Right ventricle myocardium superior (tissue), 1 donor: ENCODE data around the gene ERVK3-1. TPM values are rescaled to one million over a fixed set of nuclear protein-coding genes. Genes with fewer than 3 reads are reported as not detected.
"Not testable (repeated sequence)": the region's sequence is repeated elsewhere in the genome, so short reads cannot be mapped to it uniquely, and the experiment has no call there.

Experiments used
- ATAC-seq: fragments of 200-7000 bp; cut with Tn5 transposase; one replicate; pipeline ENCODE4 v1.9.1; 2020; ENCODE audit warnings: mild to moderate bottlenecking; ENCODE audit not compliant: poor library complexity
- DNase-seq: peaks from one replicate; pipeline ENCODE4 v3.0.0-alpha.2; 2020
- intact Hi-C: fragments of 100-400 bp; cut with DNase I; formaldehyde crosslinking; loops from one replicate; pipeline ENCODE4 v1.11.2; 2022
- long read RNA-seq: library from polyadenylated mRNA; unstranded; transcript quantifications from one replicate; pipeline ENCODE4 v2.0.0, GENCODE V29; 2021
- total RNA-seq: library from RNA; stranded (reverse); fragmentation: NEBNext Ultra II Directional; extraction: Animal tissue kit (Norgen Biotek cat#: 25700); gene quantifications from one replicate; pipeline ENCODE4 v1.2.1, GENCODE V29; 2021
- donor health status: DM: no; HTN: yes; CAD: no; lungs with severe emphysema.

ERVK3-1 gene, protein sequence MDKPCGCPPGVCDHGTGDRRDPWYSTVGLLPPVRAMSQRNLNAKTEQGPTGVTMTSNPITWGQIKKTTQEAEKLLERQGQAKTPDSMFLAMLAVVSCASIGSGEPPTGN
- 20.0 TPM for total RNA-seq
- long read RNA-seq, transcript ERVK3-1-201 (4 exons, 1,469 nt), result major isoform, 17 of 19 reads
- long read RNA-seq, partial matches to known transcripts, result 1 of 19 reads
- long read RNA-seq, other reads (novel, unspliced or antisense), result 0 of 19 reads

DNA sequence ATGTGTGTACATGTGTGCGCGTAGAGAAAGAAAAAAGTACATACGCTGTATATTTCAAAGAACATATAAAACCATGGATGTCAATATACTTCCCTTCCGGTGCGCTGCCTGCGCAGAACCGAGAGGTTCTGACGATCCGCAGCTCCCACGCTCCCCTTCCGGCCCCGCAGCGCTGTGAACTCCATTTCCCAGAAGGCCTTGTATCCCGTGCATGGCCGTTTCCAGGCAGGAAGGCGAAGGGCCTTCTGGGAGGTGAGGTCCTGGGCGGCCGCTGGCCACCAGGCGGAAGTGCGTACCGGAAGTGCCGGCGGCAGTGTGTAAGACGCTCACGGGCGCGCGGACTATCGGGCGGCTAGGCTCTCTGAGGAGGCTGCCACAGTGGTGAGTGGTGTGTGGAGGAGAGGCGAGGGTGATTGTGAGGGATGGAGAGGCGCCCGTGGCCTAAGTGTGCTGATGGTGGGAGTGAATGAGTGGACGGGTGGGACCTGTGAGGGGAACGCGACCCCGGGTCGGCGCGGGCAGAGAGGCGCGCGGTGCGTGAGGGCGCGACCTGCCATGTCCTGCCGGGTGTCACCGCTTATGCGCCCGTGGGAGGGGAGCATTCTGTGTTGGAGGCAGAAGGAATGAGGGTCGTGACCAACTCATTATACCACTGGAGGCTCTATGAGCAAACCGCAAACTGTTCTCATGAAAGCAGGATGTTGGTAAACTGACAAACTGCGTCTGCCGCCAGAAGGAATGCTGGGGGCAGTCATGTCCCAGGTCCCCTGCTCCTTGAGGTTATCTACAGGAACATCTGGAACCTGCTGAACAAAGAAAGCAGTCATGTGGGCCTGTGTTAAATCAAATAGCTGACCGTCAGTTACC is at the start of gene ERVK3-1:
Gene ERVK3-1 (plus strand): TSS at position 313 of the 867 bp plus-strand sequence. CDS start 6,792 bp downstream, outside the sequence.
- intact Hi-C loops, result loop anchor here (5.0 kb wide), 1 partner anchor 123 kb away; the partner anchor contains the start of gene ZNF274
- DNase-seq (peak; percentile 98), ATAC-seq (peak; percentile 99)

DNA sequence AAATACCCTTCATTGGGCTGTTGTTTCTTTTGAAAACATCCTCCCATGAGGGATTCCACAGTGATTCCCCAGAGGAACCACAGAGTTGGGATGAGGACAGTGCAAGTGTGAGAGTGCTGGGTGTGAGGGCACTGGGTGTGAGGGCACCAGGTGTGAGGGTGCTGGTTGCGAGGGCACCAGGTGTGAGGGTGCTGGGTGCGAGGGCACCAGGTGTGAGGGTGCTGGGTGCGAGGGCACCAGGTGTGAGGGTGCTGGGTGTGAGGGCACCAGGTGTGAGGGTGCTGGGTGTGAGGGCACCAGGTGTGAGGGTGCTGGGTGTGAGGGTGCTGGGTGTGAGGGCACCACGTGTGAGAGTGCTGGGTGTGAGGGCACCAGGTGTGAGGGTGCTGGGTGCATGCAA is 46.9 kb upstream of the ERVK3-1 start:
- DNase-seq, intact Hi-C loops, ATAC-seq: not testable (repeated sequence)

DNA sequence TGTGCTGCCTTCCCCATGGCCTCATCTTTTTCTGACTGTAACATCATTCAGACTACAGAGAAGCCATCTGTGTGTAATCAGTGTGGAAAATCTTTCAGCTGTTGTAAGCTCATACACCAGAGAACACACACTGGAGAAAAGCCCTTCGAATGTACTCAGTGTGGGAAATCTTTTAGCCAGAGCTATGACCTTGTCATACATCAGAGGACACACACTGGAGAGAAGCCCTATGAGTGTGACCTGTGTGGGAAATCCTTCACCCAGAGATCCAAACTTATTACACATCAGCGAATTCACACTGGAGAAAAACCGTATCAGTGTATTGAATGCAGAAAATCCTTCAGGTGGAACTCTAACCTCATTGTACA is 43.6 kb upstream of the ERVK3-1 start:
- DNase-seq (no peak), ATAC-seq (no peak)
- intact Hi-C loops, result loop anchor here (10.0 kb wide), 2 partner anchors 67 to 137 kb away; no protein-coding TSS in a partner anchor

DNA sequence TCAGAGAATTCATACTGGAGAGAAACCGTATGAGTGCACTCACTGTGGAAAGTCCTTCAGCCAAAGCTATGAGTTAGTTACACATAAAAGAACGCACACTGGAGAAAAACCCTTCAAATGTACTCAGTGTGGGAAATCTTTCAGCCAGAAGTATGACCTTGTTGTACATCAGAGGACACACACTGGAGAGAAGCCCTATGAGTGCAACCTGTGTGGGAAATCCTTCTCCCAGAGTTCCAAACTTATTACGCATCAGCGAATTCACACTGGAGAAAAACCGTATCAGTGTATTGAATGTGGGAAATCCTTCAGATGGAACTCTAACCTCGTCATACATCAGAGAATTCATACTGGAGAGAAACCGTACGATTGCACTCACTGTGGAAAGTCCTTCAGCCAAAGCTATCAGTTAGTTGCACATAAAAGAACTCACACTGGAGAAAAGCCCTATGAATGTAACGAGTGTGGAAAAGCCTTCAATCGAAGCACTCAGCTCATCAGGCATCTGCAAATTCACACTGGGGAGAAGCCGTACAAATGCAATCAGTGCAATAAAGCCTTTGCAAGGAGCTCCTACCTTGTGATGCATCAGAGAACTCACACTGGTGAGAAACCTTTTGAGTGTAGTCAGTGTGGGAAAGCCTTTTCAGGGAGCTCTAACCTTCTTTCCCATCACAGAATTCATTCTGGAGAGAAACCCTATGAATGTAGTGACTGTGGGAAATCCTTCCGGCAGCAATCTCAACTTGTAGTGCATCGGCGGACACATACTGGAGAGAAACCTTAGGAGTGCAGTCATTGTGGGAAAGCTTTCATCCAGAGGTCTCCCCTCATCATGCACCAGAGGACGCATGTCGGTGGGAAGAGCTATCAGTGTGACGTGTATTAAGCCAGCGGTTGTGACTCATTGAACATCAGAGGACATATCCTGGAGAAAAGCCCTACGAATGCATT is 42.9 kb upstream of the ERVK3-1 start:
- DNase-seq, result no peak
- intact Hi-C loops, result loop anchor here (10.0 kb wide), 2 partner anchors 67 to 137 kb away; no protein-coding TSS in a partner anchor
- no peak for ATAC-seq

DNA sequence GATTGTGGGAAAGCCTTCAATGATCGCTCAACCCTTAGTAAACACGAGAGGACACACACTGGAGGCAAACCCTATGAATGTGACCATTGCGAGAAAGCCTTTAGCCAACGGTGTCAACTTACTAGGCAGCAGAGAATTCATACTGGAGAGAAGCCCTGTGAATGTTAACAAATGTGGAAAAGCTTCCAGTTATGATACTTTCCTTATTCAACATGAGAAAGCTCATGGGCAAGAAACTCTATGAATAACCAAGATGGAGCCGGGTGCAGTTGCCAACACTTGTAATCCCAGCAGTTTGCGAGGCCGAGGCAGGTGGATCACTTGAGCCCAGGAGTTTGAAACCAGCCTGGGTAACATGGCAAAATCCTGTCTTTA is 42.3 kb upstream of the ERVK3-1 start:
- ATAC-seq, result no peak
- intact Hi-C loops, result loop anchor here (10.0 kb wide), 2 partner anchors 68 to 138 kb away; no protein-coding TSS in a partner anchor
- no peak for DNase-seq

DNA sequence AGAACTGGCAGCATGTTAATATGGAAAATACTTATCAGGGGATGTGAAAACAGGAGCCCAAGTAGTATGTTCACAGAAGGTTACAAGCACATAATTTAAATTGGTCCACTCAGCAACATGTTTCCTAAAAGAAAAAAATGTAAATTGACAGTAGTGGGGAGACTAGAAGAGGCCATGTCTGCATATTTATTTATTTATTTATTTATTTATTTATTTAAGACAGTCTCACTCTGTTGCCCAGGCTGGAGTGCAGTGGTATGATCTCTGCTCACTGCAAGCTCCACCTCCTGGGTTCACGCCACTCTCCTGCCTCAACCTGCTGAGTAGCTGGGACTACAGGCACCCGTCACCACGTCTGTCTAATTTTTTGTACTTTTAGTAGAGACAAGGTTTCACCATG is 40.1 kb upstream of the ERVK3-1 start:
- intact Hi-C loops, result loop anchor here (10.0 kb wide), 2 partner anchors 70 to 140 kb away; no protein-coding TSS in a partner anchor
- no peak for ATAC-seq
- DNase-seq, result no peak

DNA sequence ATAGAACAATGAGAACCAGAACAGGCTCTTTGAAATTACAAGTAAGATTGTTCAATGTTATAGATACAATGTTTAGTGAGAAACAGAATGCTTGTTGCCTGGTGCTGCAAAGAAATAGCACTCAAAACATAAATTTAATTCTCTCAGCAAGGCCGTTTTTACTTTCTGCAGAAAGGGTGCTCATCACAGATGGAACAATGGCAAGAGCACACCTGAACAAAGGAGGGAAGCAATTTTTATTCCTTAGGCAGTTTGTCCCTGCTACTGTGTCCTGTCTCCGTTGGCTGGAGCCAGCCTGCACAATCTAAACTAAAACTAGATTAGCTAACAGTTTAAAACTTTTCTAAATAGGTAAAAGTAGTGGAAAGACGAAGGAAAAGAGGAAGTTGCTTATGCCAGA is 36.8 kb upstream of the ERVK3-1 start:
- intact Hi-C loops, result loop anchor here (10.0 kb wide), 2 partner anchors 74 to 144 kb away; no protein-coding TSS in a partner anchor

DNA sequence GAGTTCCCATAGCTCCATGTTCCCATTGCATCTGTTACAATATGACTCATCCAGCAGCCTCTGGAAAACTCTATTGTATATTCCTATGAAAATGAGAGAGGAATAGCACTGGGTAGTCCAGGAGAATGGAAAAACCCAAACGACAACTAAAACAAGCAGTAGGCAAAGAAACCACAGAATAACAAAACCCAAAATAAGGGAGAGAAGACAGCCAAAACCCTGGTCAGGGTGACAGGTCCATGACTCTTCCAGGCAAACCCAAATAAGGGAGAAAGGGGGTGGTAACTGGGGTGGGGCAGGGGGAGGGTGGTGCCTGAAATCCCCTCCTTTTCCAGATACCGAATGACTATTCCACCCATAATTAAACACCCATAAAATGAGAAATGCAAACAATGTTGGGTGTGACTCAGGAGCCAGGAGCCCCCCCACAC is 30.4 kb upstream of the ERVK3-1 start:
- intact Hi-C loops, result no loop called here
- DNase-seq (no peak), ATAC-seq (no peak)

More for the DNA sequence above, 36.8 kb upstream of the ERVK3-1 start:
- ATAC-seq, result no peak
- no peak for DNase-seq

DNA sequence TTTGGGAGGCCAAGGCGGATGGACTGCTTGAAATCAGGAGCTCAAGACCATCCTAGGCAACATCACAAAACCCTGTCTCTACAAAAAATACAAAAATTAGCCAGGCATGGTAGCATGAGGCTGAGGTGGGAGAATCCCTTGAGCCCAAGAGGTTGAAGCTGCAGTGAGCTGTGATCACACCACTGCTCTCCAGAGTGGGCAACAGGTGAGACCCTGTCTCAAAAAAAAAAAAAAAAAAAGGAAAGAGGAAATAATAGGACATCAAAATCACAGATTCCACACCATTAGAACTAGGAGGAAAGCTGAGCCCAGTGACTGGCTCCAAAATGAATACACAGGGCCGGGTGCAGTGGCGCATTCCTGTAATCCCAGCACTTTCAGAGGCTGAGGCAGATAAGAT is 29.6 kb upstream of the ERVK3-1 start:
- no peak for ATAC-seq
- intact Hi-C loops, result no loop called here
- DNase-seq, result no peak

DNA sequence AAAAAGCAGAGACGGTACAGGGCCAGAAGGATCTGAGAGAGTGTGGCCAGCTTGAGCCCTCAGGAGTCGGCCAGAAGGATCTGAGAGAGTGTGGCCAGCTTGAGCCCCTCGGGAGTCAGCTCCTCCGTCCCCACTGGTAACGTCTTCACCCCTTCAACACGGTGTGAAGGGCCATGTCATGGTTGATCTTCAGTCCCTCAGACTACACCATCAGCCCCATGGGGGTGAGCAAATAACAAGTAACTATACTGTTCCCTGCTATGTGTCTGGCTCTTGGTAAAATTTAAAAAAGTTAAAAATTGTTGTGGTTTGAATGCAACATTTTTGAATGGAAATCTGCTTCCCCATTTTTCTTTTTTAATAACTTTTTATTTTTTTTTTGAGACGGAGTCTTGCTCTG is 28.0 kb upstream of the ERVK3-1 start:
- no peak for DNase-seq
- ATAC-seq, result no peak
- intact Hi-C loops, result no loop called here

DNA sequence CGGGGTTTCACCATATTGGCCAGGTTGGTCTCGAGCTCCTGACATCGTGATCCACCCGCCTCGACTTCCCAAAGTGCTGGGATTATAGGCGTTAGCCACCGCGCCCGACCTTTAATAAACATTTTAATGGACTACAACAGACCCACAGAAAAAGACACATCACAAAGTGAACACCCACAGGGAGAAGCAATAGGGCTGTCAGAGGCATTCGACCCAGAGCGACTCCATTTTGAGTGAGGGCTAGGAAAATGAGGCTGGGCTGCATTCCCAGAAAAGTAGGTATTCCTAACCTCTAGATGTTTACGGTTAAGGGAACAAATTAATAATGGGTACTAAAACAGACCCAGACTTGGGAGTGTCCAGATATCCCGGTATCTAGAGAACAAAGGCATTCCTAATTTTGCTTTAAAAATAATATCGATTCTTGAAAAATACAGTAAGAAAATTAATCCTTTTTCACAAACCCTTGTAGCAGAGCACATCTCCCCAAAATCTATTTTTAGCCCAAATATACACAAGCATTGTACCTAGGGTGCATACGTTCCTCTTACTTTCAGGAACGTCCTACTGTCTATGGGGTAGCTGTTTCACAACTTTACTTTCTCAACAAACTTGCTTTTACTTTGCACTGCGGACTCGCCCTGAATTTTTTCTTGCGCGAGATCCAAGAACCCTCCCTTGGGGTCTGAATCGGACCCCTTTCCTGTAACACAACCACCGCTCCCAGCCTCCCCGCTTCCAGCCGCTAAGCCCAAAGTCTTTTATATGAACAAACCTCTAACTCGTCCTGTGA is 27.2 kb upstream of the ERVK3-1 start:
- ATAC-seq (peak; percentile 11), DNase-seq (no peak)
- intact Hi-C loops, result no loop called here

DNA sequence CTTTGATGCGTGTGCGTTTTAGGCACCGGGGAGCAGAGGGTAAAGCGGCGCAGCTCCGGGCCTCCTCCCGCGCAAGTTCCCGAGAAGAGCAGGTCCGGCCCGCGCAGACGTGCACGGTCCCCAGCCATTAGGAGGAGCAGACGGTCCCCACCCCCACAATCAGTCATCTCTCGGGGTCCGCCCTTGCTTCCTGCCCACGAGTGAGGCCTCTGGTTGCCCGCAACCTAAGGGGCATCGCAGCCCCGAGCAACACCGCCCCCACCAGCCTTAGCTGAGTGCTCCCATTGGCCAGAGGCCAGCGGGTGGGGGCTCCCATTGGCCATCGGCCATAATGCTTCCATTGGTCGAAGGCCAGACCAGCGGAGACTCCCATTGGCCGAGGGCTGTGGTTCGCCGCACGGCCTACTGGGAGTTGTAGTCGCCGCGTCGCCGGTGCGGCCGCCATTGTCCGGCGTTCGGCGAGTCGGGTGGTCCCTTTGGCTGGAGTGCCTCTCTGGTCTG is 26.6 kb upstream of the ERVK3-1 start, which contains the start of gene ZNF8:
Gene ZNF8 (plus strand): TSS at position 415 of the 501 bp plus-strand sequence. CDS start 127 bp downstream, outside the sequence.
- intact Hi-C loops, result no loop called here
- peak; percentile 98 for DNase-seq
- ATAC-seq, result peak; percentile 96

DNA sequence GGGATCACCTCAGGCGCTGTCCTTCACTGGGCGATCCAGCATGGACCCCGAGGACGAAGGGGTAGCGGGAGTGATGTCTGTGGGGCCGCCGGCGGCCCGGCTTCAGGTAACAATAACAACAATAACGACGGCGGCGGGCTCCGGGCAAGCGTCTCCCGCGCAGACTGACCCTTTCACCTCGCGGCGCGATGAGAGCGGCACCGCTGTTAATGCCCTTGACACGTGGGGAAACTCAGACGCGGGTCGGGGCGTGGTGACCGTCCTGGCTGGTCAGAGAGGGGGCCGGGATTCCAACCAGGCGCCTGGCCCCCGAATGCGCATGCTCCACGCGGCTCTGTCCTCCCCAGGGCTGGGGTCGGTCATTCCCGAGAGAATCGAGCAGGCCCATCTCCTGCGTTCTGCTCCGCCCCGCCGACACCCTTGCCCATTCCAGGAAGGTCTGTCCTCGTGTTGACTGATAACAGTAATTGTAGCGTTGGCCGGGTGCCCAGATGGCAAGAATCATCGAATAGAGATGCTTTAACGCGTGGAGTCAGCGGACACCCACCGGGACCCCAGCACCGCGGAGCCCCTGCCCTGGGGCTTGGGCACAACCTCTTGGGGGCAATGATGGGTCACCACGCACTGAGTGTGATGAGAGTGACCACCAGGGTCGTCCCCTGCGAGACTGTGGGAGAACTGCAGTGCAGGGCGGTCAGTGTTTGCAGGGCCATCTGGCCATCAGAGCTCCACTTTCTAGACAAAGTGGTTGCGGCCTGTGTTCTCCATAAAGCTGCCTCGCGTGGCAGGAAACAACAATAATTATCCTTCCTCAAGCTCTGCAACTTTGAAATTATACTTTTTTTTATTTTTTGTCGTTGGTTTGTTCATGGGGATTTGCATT is 25.9 kb upstream of the ERVK3-1 start:
- intact Hi-C loops, result no loop called here
- ATAC-seq, result peak; percentile 76
- peak; percentile 90 for DNase-seq

DNA sequence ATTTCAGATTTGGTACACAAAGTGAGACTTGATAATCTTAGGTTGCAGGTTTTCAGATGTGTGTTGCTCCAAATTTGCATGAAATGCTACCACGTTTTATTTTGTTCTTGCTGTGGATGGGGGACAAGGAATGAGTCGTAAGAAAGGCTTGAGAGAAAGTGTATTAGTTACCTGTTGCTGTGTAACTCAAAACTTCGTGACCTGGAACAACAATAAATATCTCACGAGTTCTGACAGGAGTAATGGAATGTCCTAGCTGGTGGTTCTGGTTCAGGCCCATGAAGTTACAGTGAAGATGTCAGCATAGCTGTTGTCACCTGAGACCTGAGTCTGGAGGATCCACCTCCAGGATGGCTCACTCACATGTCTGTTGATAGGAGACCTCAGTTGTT is 25.3 kb upstream of the ERVK3-1 start:
- intact Hi-C loops, result no loop called here
- ATAC-seq (no peak), DNase-seq (no peak)

DNA sequence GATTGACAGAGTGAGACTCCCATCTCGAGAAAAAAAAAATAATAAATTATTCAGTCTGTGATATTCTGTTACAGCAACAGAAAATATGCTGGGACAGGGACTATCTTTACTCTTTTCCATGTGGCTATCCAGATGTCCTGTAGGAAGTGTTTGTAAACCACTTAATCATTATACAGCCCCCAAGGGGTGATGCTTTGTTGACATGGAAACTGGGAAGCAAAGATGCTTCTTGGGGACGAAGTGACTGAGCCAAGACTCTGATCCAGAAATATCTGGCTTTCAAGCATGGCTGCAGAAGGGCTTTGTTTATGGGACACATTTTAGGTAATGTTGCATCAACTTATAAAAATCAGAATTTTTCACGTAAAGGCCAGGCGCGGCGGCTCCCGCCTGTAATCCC is 21.0 kb upstream of the ERVK3-1 start:
- intact Hi-C loops, result no loop called here
- no peak for ATAC-seq
- DNase-seq, result no peak

DNA sequence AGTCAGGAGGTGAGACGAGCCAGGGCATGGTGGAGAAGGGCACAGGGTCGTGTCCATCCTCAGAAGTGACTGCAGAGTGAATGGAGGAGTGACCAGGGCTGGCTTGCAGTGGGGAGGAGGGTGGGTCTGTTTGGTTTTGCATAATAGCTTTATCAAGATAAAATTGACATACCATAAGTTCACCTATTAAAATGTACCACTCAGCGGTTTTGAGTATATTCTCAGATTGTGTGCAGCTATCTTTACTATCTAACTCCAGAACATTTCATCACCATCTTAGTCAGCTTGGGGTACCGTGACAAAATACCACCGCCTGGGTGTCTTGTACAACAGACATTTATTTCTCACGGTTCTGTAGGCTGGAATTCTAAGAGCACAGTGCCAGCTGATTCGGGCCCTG is 13.2 kb upstream of the ERVK3-1 start:
- DNase-seq (no peak), ATAC-seq (no peak)
- intact Hi-C loops, result no loop called here
